K562 (cell line): ENCODE data around the gene ECSIT. TPM values are rescaled to one million over a fixed set of nuclear protein-coding genes. Genes with fewer than 3 reads are reported as not detected.
A peak's percentile ranks its signal among the peaks of the same experiment; 100 is the strongest.

Experiments used
- ETV1 ChIP-seq: fragments of 450-650 bp; conservative IDR thresholded peaks from 2 replicates; pipeline ENCODE4 v1.6.1; 2016; ENCODE audit warnings: missing genetic modification characterization, control low read depth, low read depth, missing compliant biosample characterization
- HNRNPL ChIP-seq: fragments of 200-400 bp; formaldehyde crosslinking; IDR thresholded peaks from 2 replicates; pipeline ENCODE4 v1.6.1; 2017; ENCODE audit warnings: low read depth, mild to moderate bottlenecking, low read length
- KLF10 ChIP-seq: fragments of 250-450 bp; sonication (Bioruptor Pico); IDR thresholded peaks from 2 replicates; pipeline ENCODE4 v1.6.1; 2021; ENCODE audit warnings: matching md5 sums
- MAZ ChIP-seq, 2 experiments: fragments of 450-650 bp in 1 of 2; sonication (generic) in 1 of 2; formaldehyde crosslinking; IDR thresholded peaks in 1 of 2; conservative IDR thresholded peaks in 1 of 2; 2 replicates each; pipeline versions ENCODE4 v1.4.0 to v1.5.0; 2020; ENCODE audit warnings: mild to moderate bottlenecking in 1 of 2, missing genetic modification reagents in 1 of 2
- MTA3 ChIP-seq: fragments of 450-650 bp; formaldehyde crosslinking; IDR thresholded peaks from 2 replicates; pipeline ENCODE4 v1.6.1; 2017; ENCODE audit warnings: mild to moderate bottlenecking, borderline replicate concordance
- OTX1 ChIP-seq: fragments of 450-650 bp; formaldehyde crosslinking; IDR thresholded peaks from 2 replicates; pipeline ENCODE4 v1.4.0; 2022; ENCODE audit warnings: mild to moderate bottlenecking
- PYGO2 ChIP-seq: fragments of 450-650 bp; IDR thresholded peaks from 2 replicates; pipeline ENCODE4 v1.6.1; 2016; ENCODE audit warnings: mild to moderate bottlenecking, missing genetic modification characterization, moderate library complexity, missing compliant biosample characterization
- RHOXF2B ChIP-seq: fragments of 250-450 bp; sonication (Bioruptor Pico); conservative IDR thresholded peaks from 2 replicates; pipeline ENCODE4 v1.5.1; 2021
- U2AF1 ChIP-seq: fragments of 200-400 bp; formaldehyde crosslinking; optimal IDR thresholded peaks from 2 replicates; pipeline ENCODE3; 2017; ENCODE audit warnings: mild to moderate bottlenecking, low read depth, low read length, moderate library complexity
- ZBTB17 ChIP-seq: fragments of 450-650 bp; formaldehyde crosslinking; IDR thresholded peaks from 2 replicates; pipeline ENCODE4 v1.4.0; 2020; ENCODE audit warnings: mild to moderate bottlenecking
- ZKSCAN3 ChIP-seq: fragments of 250-450 bp; sonication (Bioruptor Pico); IDR thresholded peaks from 2 replicates; pipeline ENCODE4 v1.4.0; 2020
- ZNF121 ChIP-seq: sonication (generic); formaldehyde crosslinking; conservative IDR thresholded peaks from 2 replicates; pipeline ENCODE4 v1.8.0; 2022; ENCODE audit warnings: missing genetic modification reagents
- ZNF217 ChIP-seq: sonication (generic); formaldehyde crosslinking; IDR thresholded peaks from 2 replicates; pipeline ENCODE4 v1.8.0; 2022; ENCODE audit warnings: mild to moderate bottlenecking, missing genetic modification reagents
- ZNF780A ChIP-seq: fragments of 250-450 bp; sonication (Bioruptor Pico); IDR thresholded peaks from 2 replicates; pipeline ENCODE4 v1.5.0; 2021; ENCODE audit warnings: mild to moderate bottlenecking
- ZSCAN32 ChIP-seq: fragments of 450-650 bp; formaldehyde crosslinking; IDR thresholded peaks from 2 replicates; pipeline ENCODE4 v1.4.0; 2020; ENCODE audit warnings: mild to moderate bottlenecking, moderate library complexity
- polyA plus RNA-seq, 8 experiments: library from polyadenylated mRNA; depleted of rRNA in 4 of 8; stranded (reverse) in 5 of 8; unstranded in 3 of 8; fragments of >200 nt; fragmentation: Nextera tagmentation in 2 of 8; fragmentation: Illumina TruSeq in 1 of 8; extraction: Ambion mirVana in 2 of 8; extraction: Trizol in 1 of 8; gene quantifications; 2 replicates each; pipeline versions ENCODE4 v1.2.1 to v1.2.3, GENCODE V29; 2011 to 2014; ENCODE audit warnings: inconsistent platforms in 1 of 8, missing spikeins in 1 of 8
- total RNA-seq, 7 experiments: library from RNA; depleted of rRNA in 6 of 7; stranded (reverse); fragments of >200 nt in 6 of 7; fragmentation: Illumina TruSeq in 2 of 7; extraction: Trizol in 2 of 7; gene quantifications; 2 replicates each; pipeline versions ENCODE4 v1.2.1 to v1.2.3, GENCODE V29; 2011 to 2021; ENCODE audit warnings: low replicate concordance in 1 of 7
- TF ChIP-seq, protein P1 (sequence below), 2 experiments: IDR thresholded peaks in 1 of 2; conservative IDR thresholded peaks in 1 of 2; 2 replicates each; pipeline ENCODE4 v1.6.1; 2016; ENCODE audit warnings: low read depth in 2 of 2, mild to moderate bottlenecking in 1 of 2, missing compliant biosample characterization in 1 of 2, missing genetic modification characterization in 1 of 2, moderate library complexity in 1 of 2
- TF ChIP-seq, protein P2 (sequence below): fragments of 450-650 bp; conservative IDR thresholded peaks from 2 replicates; pipeline ENCODE4 v1.6.1; 2016; ENCODE audit warnings: missing genetic modification characterization, low read depth, mild to moderate bottlenecking, missing compliant biosample characterization, moderate library complexity
- TF ChIP-seq, protein P3 (sequence below), 2 experiments: fragments of 450-650 bp; conservative IDR thresholded peaks; 2 replicates each; pipeline ENCODE4 v1.6.1; 2017; ENCODE audit warnings: mild to moderate bottlenecking in 2 of 2, moderate library complexity in 2 of 2
- TF ChIP-seq, protein P4 (sequence below): conservative IDR thresholded peaks from 2 replicates; pipeline ENCODE4 v1.6.1; 2011; ENCODE audit warnings: low read depth, mild to moderate bottlenecking, low read length; ENCODE audit not compliant: control insufficient read depth

Gene ECSIT
- total and polyA plus RNA-seq, 9 of the 15 experiments (the other 6 are each of a cell fraction or from before 2014, with no cell fraction given) = 1.1 to 82.5 (median 43.9) TPM

DNA sequence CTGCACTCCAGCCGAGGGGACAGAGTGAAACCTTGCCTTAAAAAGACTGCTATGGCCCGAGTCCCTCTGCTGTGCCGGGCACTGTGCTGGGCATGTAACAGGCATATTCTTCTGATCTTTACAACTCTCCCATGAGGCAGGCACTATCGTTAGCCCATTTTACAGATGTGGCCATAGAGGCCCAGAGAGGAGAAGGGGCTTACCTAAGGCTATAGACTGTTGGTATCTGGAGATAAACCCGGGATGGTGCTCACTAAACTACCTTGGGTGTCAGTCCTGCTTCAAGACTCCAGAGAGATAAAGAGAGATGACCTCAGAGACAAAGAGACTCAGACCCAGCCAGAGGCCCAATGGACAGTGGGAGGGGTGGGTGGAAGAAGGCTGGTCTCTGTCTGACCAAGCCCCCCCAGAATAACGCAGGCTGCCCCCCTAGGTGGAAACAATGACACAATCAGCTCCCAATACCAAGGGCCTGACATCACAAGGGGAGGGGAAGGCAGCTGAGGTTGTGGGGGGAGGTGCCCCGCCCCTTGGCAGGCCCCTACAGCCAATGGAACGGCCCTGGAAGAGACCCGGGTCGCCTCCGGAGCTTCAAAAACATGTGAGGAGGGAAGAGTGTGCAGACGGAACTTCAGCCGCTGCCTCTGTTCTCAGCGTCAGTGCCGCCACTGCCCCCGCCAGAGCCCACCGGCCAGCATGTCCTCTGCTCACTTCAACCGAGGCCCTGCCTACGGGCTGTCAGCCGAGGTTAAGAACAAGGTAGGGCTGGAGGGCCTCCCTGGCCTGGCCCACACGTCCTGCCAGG lies 9.5 kb upstream of the ECSIT start, which contains the start of gene CNN1 (continued):
- TF ChIP-seq, protein P1, sequence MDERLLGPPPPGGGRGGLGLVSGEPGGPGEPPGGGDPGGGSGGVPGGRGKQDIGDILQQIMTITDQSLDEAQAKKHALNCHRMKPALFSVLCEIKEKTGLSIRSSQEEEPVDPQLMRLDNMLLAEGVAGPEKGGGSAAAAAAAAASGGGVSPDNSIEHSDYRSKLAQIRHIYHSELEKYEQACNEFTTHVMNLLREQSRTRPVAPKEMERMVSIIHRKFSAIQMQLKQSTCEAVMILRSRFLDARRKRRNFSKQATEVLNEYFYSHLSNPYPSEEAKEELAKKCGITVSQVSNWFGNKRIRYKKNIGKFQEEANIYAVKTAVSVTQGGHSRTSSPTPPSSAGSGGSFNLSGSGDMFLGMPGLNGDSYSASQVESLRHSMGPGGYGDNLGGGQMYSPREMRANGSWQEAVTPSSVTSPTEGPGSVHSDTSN (CRISPR knock-in tag; IDR thresholded peaks at IDR 0.05; ENCODE audit: low read depth) = no peak
- TF ChIP-seq, protein P1 (tag; conservative IDR thresholded peaks at IDR 0.05; ENCODE audit: low read depth) = no peak
- no peak for TF ChIP-seq RHOXF2B (CRISPR knock-in tag)
- TF ChIP-seq, protein P2, sequence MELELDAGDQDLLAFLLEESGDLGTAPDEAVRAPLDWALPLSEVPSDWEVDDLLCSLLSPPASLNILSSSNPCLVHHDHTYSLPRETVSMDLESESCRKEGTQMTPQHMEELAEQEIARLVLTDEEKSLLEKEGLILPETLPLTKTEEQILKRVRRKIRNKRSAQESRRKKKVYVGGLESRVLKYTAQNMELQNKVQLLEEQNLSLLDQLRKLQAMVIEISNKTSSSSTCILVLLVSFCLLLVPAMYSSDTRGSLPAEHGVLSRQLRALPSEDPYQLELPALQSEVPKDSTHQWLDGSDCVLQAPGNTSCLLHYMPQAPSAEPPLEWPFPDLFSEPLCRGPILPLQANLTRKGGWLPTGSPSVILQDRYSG (tag) = no peak
- no peak for TF ChIP-seq PYGO2
- no peak for TF ChIP-seq HNRNPL
- no peak for TF ChIP-seq OTX1 (CRISPR knock-in tag)
- no peak for TF ChIP-seq ETV1
- TF ChIP-seq ZSCAN32 = no peak
- TF ChIP-seq ZBTB17 (CRISPR knock-in tag) = no peak
- TF ChIP-seq, protein P3, sequence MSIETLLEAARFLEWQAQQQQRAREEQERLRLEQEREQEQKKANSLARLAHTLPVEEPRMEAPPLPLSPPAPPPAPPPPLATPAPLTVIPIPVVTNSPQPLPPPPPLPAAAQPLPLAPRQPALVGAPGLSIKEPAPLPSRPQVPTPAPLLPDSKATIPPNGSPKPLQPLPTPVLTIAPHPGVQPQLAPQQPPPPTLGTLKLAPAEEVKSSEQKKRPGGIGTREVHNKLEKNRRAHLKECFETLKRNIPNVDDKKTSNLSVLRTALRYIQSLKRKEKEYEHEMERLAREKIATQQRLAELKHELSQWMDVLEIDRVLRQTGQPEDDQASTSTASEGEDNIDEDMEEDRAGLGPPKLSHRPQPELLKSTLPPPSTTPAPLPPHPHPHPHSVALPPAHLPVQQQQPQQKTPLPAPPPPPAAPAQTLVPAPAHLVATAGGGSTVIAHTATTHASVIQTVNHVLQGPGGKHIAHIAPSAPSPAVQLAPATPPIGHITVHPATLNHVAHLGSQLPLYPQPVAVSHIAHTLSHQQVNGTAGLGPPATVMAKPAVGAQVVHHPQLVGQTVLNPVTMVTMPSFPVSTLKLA (conservative IDR thresholded peaks at IDR 0.05) = peak in 1 of 2 experiments; percentile 50; a peak in 1 of 4 replicates
- TF ChIP-seq, protein P4, sequence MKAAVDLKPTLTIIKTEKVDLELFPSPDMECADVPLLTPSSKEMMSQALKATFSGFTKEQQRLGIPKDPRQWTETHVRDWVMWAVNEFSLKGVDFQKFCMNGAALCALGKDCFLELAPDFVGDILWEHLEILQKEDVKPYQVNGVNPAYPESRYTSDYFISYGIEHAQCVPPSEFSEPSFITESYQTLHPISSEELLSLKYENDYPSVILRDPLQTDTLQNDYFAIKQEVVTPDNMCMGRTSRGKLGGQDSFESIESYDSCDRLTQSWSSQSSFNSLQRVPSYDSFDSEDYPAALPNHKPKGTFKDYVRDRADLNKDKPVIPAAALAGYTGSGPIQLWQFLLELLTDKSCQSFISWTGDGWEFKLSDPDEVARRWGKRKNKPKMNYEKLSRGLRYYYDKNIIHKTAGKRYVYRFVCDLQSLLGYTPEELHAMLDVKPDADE = 0 out of 2 replicates have a peak, but pooled peaks have one; percentile 34
- no peak for TF ChIP-seq MTA3
- no peak for TF ChIP-seq ZNF217 (CRISPR knock-in tag)
- no peak; a peak in 1 of 4 replicates for TF ChIP-seq MAZ (CRISPR knock-in tag; conservative IDR thresholded peaks at IDR 0.05 in 1 of 2, IDR thresholded peaks at IDR 0.05 in 1 of 2)
- TF ChIP-seq ZNF121 = 0 out of 2 replicates have a peak, but pooled peaks have one; percentile 16
- TF ChIP-seq KLF10 (CRISPR knock-in tag) = no peak
- no peak for TF ChIP-seq ZKSCAN3 (CRISPR knock-in tag)
- TF ChIP-seq U2AF1 = no peak
- no peak for TF ChIP-seq ZNF780A (CRISPR knock-in tag)
